ENCODE results near the gene TFDP2. TPM values are rescaled to one million over a fixed set of nuclear protein-coding genes. Genes with fewer than 3 reads are reported as not detected.

TFDP2 gene
- total and polyA plus RNA-seq, 10 donors = 4.1 to 40.5 (median 27.9) TPM

DNA sequence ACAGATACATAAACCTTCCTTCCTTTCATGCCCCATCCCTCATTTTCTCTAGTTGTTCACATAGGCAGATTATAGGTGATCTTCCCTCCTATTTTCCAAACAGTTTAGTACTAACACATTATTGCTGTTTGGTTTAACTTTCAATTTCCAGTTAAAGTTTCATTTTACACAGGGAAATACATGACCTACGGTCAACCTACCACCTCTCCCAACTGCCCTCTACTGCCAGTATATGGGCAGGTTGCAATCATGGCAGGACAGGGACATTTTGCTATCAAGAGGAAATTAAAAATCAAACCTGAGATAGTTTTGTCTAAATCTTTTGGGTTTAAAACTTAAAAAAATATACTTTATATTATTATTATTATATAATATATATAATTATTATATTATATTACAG lies 26.1 kb upstream of the TFDP2 start:
- 74 to 88% (median 84%) methylated on average over 1 of the region's 1 CpG for WGBS, 5 donors
- intact Hi-C loops (cut with DNase I; ENCODE audit: low total_unique reads) = no loop called here
- H3K9me3 ChIP-seq = no peaks in the 10 kb centered on the region

DNA sequence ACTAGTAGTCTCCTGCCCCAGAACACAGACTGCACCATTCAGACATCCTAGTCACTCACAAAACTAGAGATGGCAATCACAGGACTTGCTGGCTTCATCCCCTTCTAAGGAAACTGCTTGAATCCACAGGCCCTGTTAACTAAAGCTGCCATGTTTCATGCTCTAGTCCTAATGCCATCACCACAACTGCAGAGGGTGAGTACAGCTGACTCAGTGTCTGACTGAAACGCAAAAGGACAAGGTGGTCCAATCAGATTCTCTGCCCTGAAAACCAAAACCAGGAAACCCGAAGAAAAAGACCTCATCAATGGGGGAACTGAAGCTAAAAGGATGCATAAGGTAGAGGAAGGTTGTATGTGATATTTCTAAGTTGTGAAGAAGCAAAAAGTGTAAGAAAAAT lies 25.2 kb upstream of the TFDP2 start:
- no peaks in the 10 kb centered on the region for H3K27me3 ChIP-seq (replicated peaks in 1 of 7)
- no peak for TF ChIP-seq POLR2AphosphoS5 (IDR thresholded peaks at IDR 0.05)
- no peak for TF ChIP-seq POLR2A (IDR thresholded peaks at IDR 0.05)
- H3K4me3 ChIP-seq = no peak overlapping the region
- no peak for DNase-seq
- intact Hi-C loops (cut with DNase I; ENCODE audit: low total_unique reads) = no loop called here
- no peaks in the 10 kb centered on the region for H3K9me3 ChIP-seq
- 89 to 99% (median 91%) methylated on average over 2 of the region's 2 CpGs for WGBS, 5 donors
- H3K27ac ChIP-seq = no peak overlapping the region
- H3K4me1 ChIP-seq = no peaks in the 10 kb centered on the region
- peaks cover 0 to 94% (median 30%) of the 10 kb centered on the region in 6 donors for H3K36me3 ChIP-seq

More for the DNA sequence above, 26.1 kb upstream of the TFDP2 start:
- Histone ChIP-seq H3K4me1 (no peaks in the 10 kb centered on the region), H3K36me3 (peaks cover 0 to 94% (median 24%) of the 10 kb centered on the region in 6 donors), H3K27ac (no peak overlapping the region), H3K4me3 (no peak overlapping the region), H3K27me3 (replicated peaks in 1 of 7) (no peaks in the 10 kb centered on the region)
- no peak for DNase-seq
- TF ChIP-seq, protein P1, sequence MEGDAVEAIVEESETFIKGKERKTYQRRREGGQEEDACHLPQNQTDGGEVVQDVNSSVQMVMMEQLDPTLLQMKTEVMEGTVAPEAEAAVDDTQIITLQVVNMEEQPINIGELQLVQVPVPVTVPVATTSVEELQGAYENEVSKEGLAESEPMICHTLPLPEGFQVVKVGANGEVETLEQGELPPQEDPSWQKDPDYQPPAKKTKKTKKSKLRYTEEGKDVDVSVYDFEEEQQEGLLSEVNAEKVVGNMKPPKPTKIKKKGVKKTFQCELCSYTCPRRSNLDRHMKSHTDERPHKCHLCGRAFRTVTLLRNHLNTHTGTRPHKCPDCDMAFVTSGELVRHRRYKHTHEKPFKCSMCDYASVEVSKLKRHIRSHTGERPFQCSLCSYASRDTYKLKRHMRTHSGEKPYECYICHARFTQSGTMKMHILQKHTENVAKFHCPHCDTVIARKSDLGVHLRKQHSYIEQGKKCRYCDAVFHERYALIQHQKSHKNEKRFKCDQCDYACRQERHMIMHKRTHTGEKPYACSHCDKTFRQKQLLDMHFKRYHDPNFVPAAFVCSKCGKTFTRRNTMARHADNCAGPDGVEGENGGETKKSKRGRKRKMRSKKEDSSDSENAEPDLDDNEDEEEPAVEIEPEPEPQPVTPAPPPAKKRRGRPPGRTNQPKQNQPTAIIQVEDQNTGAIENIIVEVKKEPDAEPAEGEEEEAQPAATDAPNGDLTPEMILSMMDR (IDR thresholded peaks at IDR 0.05 in 8 of 11, conservative IDR thresholded peaks at IDR 0.05 in 3 of 11) = no peak
- TF ChIP-seq POLR2A (IDR thresholded peaks at IDR 0.05) = no peak
- TF ChIP-seq POLR2AphosphoS5 (IDR thresholded peaks at IDR 0.05) = no peak

DNA sequence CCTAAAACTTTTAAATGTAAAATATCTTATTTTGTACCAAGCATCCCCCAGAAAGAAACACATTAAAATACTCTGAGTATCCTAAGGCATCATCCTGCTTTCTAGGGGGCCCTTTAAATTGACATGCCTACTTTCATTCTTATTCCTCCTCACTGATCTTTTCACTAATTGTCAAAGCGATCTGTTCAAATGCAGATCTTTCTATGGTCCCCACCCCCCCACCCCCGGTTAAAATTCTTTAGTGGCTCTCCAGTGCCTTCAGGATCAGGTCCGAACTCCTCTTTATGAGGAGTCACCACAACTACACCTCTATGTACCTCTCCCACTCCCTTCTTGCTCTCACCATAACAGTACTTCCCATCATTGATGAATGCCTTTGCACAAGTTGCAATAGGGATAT lies 19.2 kb upstream of the TFDP2 start:
- 86 to 93% (median 92%) methylated on average over 3 of the region's 3 CpGs for WGBS, 5 donors
- intact Hi-C loops (cut with DNase I; ENCODE audit: low total_unique reads) = no loop called here
- no peak for DNase-seq
- Histone ChIP-seq H3K9me3 (no peaks in the 10 kb centered on the region), H3K4me3 (no peak overlapping the region), H3K27me3 (replicated peaks in 1 of 7) (no peaks in the 10 kb centered on the region), H3K4me1 (no peaks in the 10 kb centered on the region), H3K36me3 (peaks cover 0 to 83% (median 22%) of the 10 kb centered on the region in 6 donors), H3K27ac (no peak overlapping the region)
- TF ChIP-seq POLR2AphosphoS5 (IDR thresholded peaks at IDR 0.05) = no peak
- TF ChIP-seq, protein P1 (IDR thresholded peaks at IDR 0.05 in 8 of 11, conservative IDR thresholded peaks at IDR 0.05 in 3 of 11) = no peak
- no peak for TF ChIP-seq POLR2A (IDR thresholded peaks at IDR 0.05)

DNA sequence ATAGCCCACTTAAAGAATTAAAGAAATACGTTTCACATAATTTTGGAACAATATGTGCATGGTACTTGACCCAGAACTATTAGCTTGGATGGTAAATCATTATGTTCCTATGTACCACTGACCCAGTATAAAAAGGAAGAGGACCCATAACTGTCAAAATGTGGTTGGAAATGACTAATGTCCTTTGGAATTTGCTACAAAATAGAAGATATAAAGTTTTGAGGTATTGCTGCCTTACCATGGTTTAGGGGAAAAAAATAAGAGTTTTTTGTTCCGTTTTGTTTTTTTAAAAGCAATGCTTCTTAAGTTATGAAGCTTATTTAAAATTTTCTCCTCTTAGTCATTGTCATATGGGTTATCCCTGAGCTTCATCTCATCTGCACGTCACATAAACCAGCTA lies 15.8 kb upstream of the TFDP2 start:
- intact Hi-C loops (cut with DNase I; ENCODE audit: low total_unique reads) = no loop called here
- no peak overlapping the region for H3K27ac ChIP-seq
- TF ChIP-seq POLR2A (IDR thresholded peaks at IDR 0.05) (no peak), POLR2AphosphoS5 (IDR thresholded peaks at IDR 0.05) (no peak)
- TF ChIP-seq, protein P1 (IDR thresholded peaks at IDR 0.05 in 8 of 11, conservative IDR thresholded peaks at IDR 0.05 in 3 of 11) = no peak
- DNase-seq = no peak
- WGBS, 5 donors = 92 to 95% (median 94%) methylated on average over 3 of the region's 3 CpGs
- no peaks in the 10 kb centered on the region for H3K9me3 ChIP-seq
- no peaks in the 10 kb centered on the region for H3K27me3 ChIP-seq (replicated peaks in 1 of 7)
- no peak overlapping the region for H3K4me3 ChIP-seq
- no peaks in the 10 kb centered on the region for H3K4me1 ChIP-seq
- peaks cover 0 to 67% (median 17%) of the 10 kb centered on the region in 6 donors for H3K36me3 ChIP-seq
